Type B pancreatic cell (in vitro differentiated cells): ENCODE results near the gene CNNM2. TPM values are rescaled to one million over a fixed set of nuclear protein-coding genes. Genes with fewer than 3 reads are reported as not detected.

Experiments used
- DNase-seq: peaks from one replicate; pipeline ENCODE4 v3.0.0; 2021; ENCODE audit warnings: mixed read lengths; ENCODE audit not compliant: unreplicated experiment; ENCODE audit errors: extremely low spot score
- H3K27ac Mint-ChIP-seq: 2 replicates; pipeline ENCODE4 v1.8.0; 2021; ENCODE audit warnings: mild to moderate bottlenecking, mixed read lengths
- H3K27me3 Mint-ChIP-seq: 2 replicates; pipeline ENCODE4 v1.8.0; 2021; ENCODE audit warnings: mixed read lengths
- H3K36me3 Mint-ChIP-seq: 2 replicates; pipeline ENCODE4 v1.8.0; 2021; ENCODE audit warnings: mixed read lengths
- H3K4me1 Mint-ChIP-seq: one replicate; pipeline ENCODE4 v1.8.0; 2021; ENCODE audit warnings: mixed read lengths; ENCODE audit not compliant: unreplicated experiment
- H3K4me3 Mint-ChIP-seq: 2 replicates; pipeline ENCODE4 v1.8.0; 2021; ENCODE audit warnings: mild to moderate bottlenecking, mixed read lengths
- H3K9me3 Mint-ChIP-seq: 2 replicates; pipeline ENCODE4 v1.8.0; 2021; ENCODE audit warnings: mixed read lengths
- total RNA-seq: library from RNA; stranded (reverse); gene quantifications from 2 replicates; pipeline ENCODE4 v1.2.1, GENCODE V29; 2021; ENCODE audit warnings: low replicate concordance
- TF ChIP-seq, protein P1 (sequence below): fragments of 200-600 bp; sonication (generic); conservative IDR thresholded peaks from 2 replicates; pipeline ENCODE4 v1.5.0; 2021; ENCODE audit warnings: antibody characterized with exemption, mild to moderate bottlenecking

CNNM2 gene
- total RNA-seq, 1 donor from 2014 or later, result 9.8 TPM

DNA sequence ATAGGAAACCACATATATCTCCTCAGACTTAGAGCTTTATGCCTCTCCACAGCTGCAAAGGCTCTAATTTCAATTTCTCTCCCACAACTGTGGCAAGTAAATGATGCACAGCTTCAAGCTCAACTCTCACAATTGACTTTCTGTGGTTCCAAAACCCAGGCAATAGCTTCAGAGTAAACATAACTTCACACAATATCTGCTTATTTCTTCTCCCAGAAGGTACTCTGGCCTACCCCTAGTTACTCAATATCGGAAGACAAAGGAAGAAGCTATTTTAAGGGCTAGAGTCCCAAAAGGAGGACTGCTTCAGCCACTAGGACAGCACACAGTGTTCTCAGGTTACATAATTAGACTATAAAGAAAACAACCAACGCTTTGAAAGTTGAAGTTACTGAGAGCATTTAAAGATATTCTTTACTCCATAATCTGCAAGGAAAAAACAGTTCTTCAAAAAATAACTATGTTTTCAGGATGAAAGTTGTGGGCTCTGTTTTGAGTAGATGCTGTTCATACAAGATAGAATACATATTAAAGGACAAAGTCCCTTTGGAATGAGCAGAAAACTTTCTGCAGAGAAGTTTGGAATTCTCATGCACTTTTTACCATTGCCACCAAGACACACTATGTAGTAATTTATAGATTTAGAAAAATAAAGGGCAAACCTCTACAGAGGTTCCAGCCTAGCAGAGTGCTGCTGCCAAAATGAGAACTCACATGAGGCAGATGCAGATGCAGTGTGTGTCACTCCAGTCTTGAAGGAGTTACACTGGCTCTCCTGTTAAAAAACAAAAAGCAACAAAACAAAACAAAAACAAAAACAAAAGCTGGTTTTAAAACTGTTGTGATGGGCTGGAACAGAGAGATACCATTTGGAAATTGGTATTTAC is 193.2 kb downstream of the CNNM2 start:
- Mint-ChIP-seq H3K27me3 (no peaks in the 10 kb centered on the region), H3K27ac (peak overlapping the region; percentile 73), H3K9me3 (no peaks in the 10 kb centered on the region), H3K4me3 (peak overlapping the region; percentile 59), H3K36me3 (peaks cover 11% of the 10 kb centered on the region), H3K4me1 (peaks cover 17% of the 10 kb centered on the region)
- TF ChIP-seq, protein P1, sequence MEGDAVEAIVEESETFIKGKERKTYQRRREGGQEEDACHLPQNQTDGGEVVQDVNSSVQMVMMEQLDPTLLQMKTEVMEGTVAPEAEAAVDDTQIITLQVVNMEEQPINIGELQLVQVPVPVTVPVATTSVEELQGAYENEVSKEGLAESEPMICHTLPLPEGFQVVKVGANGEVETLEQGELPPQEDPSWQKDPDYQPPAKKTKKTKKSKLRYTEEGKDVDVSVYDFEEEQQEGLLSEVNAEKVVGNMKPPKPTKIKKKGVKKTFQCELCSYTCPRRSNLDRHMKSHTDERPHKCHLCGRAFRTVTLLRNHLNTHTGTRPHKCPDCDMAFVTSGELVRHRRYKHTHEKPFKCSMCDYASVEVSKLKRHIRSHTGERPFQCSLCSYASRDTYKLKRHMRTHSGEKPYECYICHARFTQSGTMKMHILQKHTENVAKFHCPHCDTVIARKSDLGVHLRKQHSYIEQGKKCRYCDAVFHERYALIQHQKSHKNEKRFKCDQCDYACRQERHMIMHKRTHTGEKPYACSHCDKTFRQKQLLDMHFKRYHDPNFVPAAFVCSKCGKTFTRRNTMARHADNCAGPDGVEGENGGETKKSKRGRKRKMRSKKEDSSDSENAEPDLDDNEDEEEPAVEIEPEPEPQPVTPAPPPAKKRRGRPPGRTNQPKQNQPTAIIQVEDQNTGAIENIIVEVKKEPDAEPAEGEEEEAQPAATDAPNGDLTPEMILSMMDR, result no peak
- no peak for DNase-seq

DNA sequence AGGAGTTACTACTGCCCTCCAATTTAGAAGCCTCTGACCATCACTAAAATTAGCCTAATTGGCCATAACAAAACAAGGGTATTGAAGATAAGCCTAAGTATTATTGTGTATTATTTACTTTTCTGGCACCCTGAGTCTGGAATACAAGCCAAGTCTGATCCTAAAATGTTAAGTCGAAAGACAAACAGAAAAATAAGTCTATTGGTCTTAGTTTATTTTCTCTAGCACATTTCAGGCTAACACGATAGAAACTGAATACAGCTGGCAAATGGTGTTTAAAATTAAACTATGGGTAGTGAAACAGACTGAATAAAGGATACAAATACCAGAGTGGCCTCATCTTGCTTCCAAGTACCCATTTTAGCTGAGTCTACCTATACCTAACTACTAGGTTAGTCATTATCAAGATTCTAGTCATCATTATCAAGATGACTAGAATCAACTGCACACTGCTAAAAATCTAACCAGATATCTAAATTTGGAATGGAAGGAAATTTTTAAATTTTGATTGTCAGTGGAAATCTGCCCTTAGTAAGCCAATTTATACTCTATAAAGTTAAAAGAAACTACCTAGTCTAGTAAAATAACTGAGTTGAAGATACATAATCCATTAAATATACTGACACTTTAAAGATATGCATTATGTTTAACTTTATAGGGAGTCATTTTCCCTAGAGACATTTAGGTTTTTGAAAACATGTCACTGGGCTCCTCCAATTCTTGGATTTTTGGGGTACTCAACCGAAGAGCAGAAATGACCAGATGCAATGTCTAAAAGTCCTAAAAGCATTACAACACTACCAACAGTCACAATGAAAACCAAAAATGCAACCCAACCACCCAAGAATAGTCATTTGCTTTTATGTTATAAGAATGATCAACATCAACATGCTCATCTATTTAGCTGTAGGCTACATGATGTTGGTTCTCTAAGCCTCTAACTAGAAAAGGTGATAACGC is 194.1 kb downstream of the CNNM2 start:
- no peaks in the 10 kb centered on the region for H3K27me3 Mint-ChIP-seq
- H3K36me3 Mint-ChIP-seq, result peaks cover 8% of the 10 kb centered on the region

DNA sequence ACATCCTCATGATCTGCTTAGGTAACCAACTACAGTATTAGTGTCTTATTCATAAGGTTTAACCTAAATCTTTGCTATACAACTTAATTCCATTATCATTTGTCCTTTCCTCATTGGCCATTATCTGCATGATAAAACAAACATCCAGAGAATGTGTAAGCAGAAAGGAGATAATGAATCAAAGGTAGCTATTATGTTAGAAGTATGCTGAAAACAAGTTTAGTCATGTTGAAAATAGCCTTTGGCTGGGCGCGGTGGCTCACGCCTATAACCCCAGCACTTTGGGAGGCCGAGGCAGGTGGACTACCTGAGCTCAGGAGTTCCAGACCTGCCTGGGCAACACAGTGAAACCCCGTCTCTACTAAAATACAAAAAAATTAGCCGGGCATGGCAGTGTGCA is 196.8 kb downstream of the CNNM2 start:
- no peaks in the 10 kb centered on the region for H3K9me3 Mint-ChIP-seq
- no peak overlapping the region for H3K4me3 Mint-ChIP-seq
- peaks cover 17% of the 10 kb centered on the region for H3K4me1 Mint-ChIP-seq
- TF ChIP-seq, protein P1, result no peak
- H3K27me3 Mint-ChIP-seq, result no peaks in the 10 kb centered on the region
- H3K36me3 Mint-ChIP-seq, result peaks cover 8% of the 10 kb centered on the region
- DNase-seq, result no peak
- peak overlapping the region; percentile 89 for H3K27ac Mint-ChIP-seq

More for the DNA sequence above, 194.1 kb downstream of the CNNM2 start:
- H3K9me3 Mint-ChIP-seq, result no peaks in the 10 kb centered on the region
- DNase-seq, result no peak
- peak overlapping the region; percentile 25 for H3K27ac Mint-ChIP-seq
- H3K4me1 Mint-ChIP-seq, result peaks cover 17% of the 10 kb centered on the region
- no peak overlapping the region for H3K4me3 Mint-ChIP-seq
- TF ChIP-seq, protein P1, result no peak

DNA sequence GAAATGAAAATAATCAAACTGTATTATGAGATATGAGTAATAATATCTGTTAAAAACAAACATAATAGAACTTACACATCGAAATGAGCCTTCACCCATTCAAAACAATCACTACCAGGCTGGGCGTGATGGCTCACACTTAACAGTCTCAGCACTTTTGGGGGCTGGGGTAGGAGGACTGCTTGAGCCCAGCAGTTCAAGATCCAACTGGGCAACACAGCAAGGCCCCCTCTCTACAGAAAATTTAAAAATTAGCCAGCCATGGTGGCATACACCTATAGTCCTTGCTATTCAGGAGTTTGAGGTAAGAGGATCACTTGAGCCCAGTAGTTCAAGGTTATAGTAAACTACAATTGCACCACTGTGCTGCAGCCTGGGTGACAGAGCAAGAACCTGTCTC is 199.2 kb downstream of the CNNM2 start:
- H3K27me3 Mint-ChIP-seq, result no peaks in the 10 kb centered on the region
- no peak overlapping the region for H3K27ac Mint-ChIP-seq
- H3K36me3 Mint-ChIP-seq, result peaks cover 4% of the 10 kb centered on the region
- DNase-seq, result no peak
- peaks cover under 1% of the 10 kb centered on the region for H3K4me1 Mint-ChIP-seq
- TF ChIP-seq, protein P1, result no peak
- H3K9me3 Mint-ChIP-seq, result no peaks in the 10 kb centered on the region
- no peak overlapping the region for H3K4me3 Mint-ChIP-seq

DNA sequence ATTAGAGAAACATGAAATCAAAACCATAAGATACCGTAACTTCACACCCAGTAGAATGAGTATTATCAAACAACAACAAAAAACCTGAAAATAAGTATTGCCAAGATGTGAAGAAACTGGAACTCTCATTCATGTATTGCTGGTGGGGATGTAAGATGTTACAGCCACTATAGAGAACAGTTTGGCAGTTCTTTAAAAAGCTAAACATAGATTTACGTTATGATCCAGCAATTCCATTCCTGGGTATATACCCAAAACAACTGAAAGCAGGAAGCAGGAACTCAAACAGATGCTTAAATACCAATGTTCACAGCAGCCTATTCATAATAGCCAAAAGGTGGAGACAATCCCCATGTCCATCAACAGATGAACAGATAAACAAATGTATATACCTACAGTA is 202.5 kb downstream of the CNNM2 start:
- no peak overlapping the region for H3K4me3 Mint-ChIP-seq
- TF ChIP-seq, protein P1, result no peak
- no peak for DNase-seq
- no peaks in the 10 kb centered on the region for H3K27me3 Mint-ChIP-seq
- H3K9me3 Mint-ChIP-seq, result no peaks in the 10 kb centered on the region
- H3K36me3 Mint-ChIP-seq, result peaks cover 3% of the 10 kb centered on the region
- H3K27ac Mint-ChIP-seq, result peak overlapping the region; percentile 76
- peaks cover 5% of the 10 kb centered on the region for H3K4me1 Mint-ChIP-seq
